H9 (cell line): ENCODE results near the gene WDFY3. TPM values are rescaled to one million over a fixed set of nuclear protein-coding genes. Genes with fewer than 3 reads are reported as not detected.

Experiments
- DNase-seq: peaks from one replicate; pipeline ENCODE4 v3.0.0-alpha.2; 2017
- H2AFZ ChIP-seq: one replicate; pipeline ENCODE4 v1.6.1; 2013; ENCODE audit warnings: mild to moderate bottlenecking, low read length, control low read depth, moderate library complexity
- H2AK5ac ChIP-seq: 2 replicates; pipeline ENCODE4 v1.6.1; 2013; ENCODE audit warnings: low read length, control low read depth, mixed read lengths; ENCODE audit not compliant: insufficient read length
- H2BK120ac ChIP-seq: one replicate; pipeline ENCODE4 v1.6.1; 2013; ENCODE audit warnings: low read depth, mild to moderate bottlenecking, low read length, control low read depth, inconsistent platforms; ENCODE audit not compliant: poor library complexity, severe bottlenecking
- H2BK12ac ChIP-seq: 2 replicates; pipeline ENCODE4 v1.6.1; 2013; ENCODE audit warnings: low read length, control low read depth, mixed read lengths, low read depth; ENCODE audit not compliant: insufficient read length
- H2BK15ac ChIP-seq: 2 replicates; pipeline ENCODE4 v1.6.1; 2013; ENCODE audit warnings: low read depth, low read length, control low read depth
- H2BK20ac ChIP-seq: one replicate; pipeline ENCODE4 v1.6.1; 2013; ENCODE audit warnings: low read depth, mild to moderate bottlenecking, low read length, control low read depth, inconsistent platforms; ENCODE audit not compliant: poor library complexity, severe bottlenecking
- H2BK5ac ChIP-seq: 2 replicates; pipeline ENCODE4 v1.6.1; 2013; ENCODE audit warnings: low read length, control low read depth, mixed read lengths; ENCODE audit not compliant: insufficient read length
- H3K14ac ChIP-seq: 2 replicates; pipeline ENCODE4 v1.6.1; 2013; ENCODE audit warnings: low read length, control low read depth; ENCODE audit not compliant: insufficient read depth
- H3K18ac ChIP-seq: 2 replicates; pipeline ENCODE4 v1.6.1; 2013; ENCODE audit warnings: low read depth, mild to moderate bottlenecking, mixed read lengths, low read length, control low read depth; ENCODE audit not compliant: insufficient read length
- H3K23ac ChIP-seq: 2 replicates; pipeline ENCODE4 v1.6.1; 2013; ENCODE audit warnings: low read length, control low read depth, mixed read lengths, low read depth; ENCODE audit not compliant: insufficient read length
- H3K23me2 ChIP-seq: 2 replicates; pipeline ENCODE4 v1.6.1; 2013; ENCODE audit warnings: low read depth, mild to moderate bottlenecking, mixed read lengths, low read length, control low read depth; ENCODE audit not compliant: insufficient read length, poor library complexity, severe bottlenecking
- H3K27ac ChIP-seq: 2 replicates; pipeline ENCODE4 v1.5.1; 2013; ENCODE audit warnings: low read length, control low read depth, mixed read lengths, low read depth; ENCODE audit not compliant: insufficient read length
- H3K27me3 ChIP-seq: 2 replicates; pipeline ENCODE4 v1.6.1; 2013; ENCODE audit warnings: low read length, control low read depth, inconsistent platforms; ENCODE audit not compliant: insufficient read depth
- H3K4ac ChIP-seq: 2 replicates; pipeline ENCODE4 v1.6.1; 2013; ENCODE audit warnings: low read depth, mild to moderate bottlenecking, control low read depth, inconsistent platforms, low read length, moderate library complexity
- H3K4me1 ChIP-seq: 2 replicates; pipeline ENCODE4 v1.6.1; 2013; ENCODE audit warnings: low read length, control low read depth, inconsistent platforms; ENCODE audit not compliant: insufficient read depth
- H3K4me2 ChIP-seq: 2 replicates; pipeline ENCODE4 v1.6.1; 2013; ENCODE audit warnings: low read length, control low read depth, mixed read lengths; ENCODE audit not compliant: insufficient read length, insufficient read depth
- H3K56ac ChIP-seq: 2 replicates; pipeline ENCODE4 v1.6.1; 2013; ENCODE audit warnings: low read depth, mild to moderate bottlenecking, mixed read lengths, low read length, control low read depth; ENCODE audit not compliant: insufficient read length
- H3K79me1 ChIP-seq: 2 replicates; pipeline ENCODE4 v1.6.1; 2013; ENCODE audit warnings: low read depth, mild to moderate bottlenecking, moderate library complexity, low read length, control low read depth, inconsistent platforms; ENCODE audit not compliant: insufficient read depth, poor library complexity, severe bottlenecking
- H3K79me2 ChIP-seq: 2 replicates; pipeline ENCODE4 v1.6.1; 2013; ENCODE audit warnings: low read length, control low read depth, inconsistent platforms; ENCODE audit not compliant: insufficient read depth
- H3K9ac ChIP-seq: 2 replicates; pipeline ENCODE4 v1.6.1; 2013; ENCODE audit warnings: low read length, control low read depth, mixed read lengths; ENCODE audit not compliant: insufficient read length; ENCODE audit errors: extremely low read depth
- H3K9me3 ChIP-seq: one replicate; pipeline ENCODE4 v1.6.1; 2013; ENCODE audit warnings: low read depth, low read length, inconsistent platforms; ENCODE audit not compliant: control insufficient read depth
- H3T11ph ChIP-seq: one replicate; pipeline ENCODE4 v1.6.1; 2013; ENCODE audit warnings: mild to moderate bottlenecking, low read length, control low read depth, inconsistent platforms
- H4K20me1 ChIP-seq: one replicate; pipeline ENCODE4 v1.6.1; 2013; ENCODE audit not compliant: control insufficient read depth, insufficient read length, insufficient read depth
- H4K5ac ChIP-seq: 2 replicates; pipeline ENCODE4 v1.6.1; 2013; ENCODE audit warnings: low read depth, mild to moderate bottlenecking, mixed read lengths, low read length, control low read depth; ENCODE audit not compliant: insufficient read length
- H4K8ac ChIP-seq: replicated peaks from 2 replicates; pipeline ENCODE4 v1.6.1; 2013; ENCODE audit warnings: low read length, control low read depth, mixed read lengths, low read depth; ENCODE audit not compliant: insufficient read length
- H4K91ac ChIP-seq: 2 replicates; pipeline ENCODE4 v1.6.1; 2013; ENCODE audit warnings: low read depth, mild to moderate bottlenecking, moderate library complexity, mixed read lengths, low read length, control low read depth; ENCODE audit not compliant: insufficient read length
- H3K27ac Mint-ChIP-seq, 3 experiments: 2 replicates in 2 of 3; 3 replicates in 1 of 3; pipeline ENCODE4 v1.8.0; 2020 to 2021; ENCODE audit warnings: mixed read lengths in 3 of 3, mild to moderate bottlenecking in 1 of 3, moderate library complexity in 1 of 3
- H3K27me3 Mint-ChIP-seq: 2 replicates; pipeline ENCODE4 v1.8.0; 2021; ENCODE audit warnings: low read depth, mild to moderate bottlenecking, moderate library complexity, mixed read lengths
- H3K36me3 Mint-ChIP-seq, 3 experiments: 2 replicates in 2 of 3; 3 replicates in 1 of 3; pipeline ENCODE4 v1.8.0; 2020 to 2021; ENCODE audit warnings: low read depth in 3 of 3, mixed read lengths in 3 of 3; ENCODE audit not compliant: insufficient read depth in 1 of 3
- H3K4me1 Mint-ChIP-seq, 2 experiments: 2 replicates each; pipeline ENCODE4 v1.8.0; 2020; ENCODE audit warnings: mixed read lengths in 2 of 2
- H3K4me3 Mint-ChIP-seq, 2 experiments: 2 replicates in 1 of 2; 3 replicates in 1 of 2; pipeline ENCODE4 v1.8.0; 2020 to 2021; ENCODE audit warnings: mild to moderate bottlenecking in 2 of 2, mixed read lengths in 2 of 2, moderate library complexity in 1 of 2
- H3K9me3 Mint-ChIP-seq, 2 experiments: 2 replicates in 1 of 2; 3 replicates in 1 of 2; pipeline ENCODE4 v1.8.0; 2020; ENCODE audit warnings: mild to moderate bottlenecking in 2 of 2, mixed read lengths in 2 of 2, moderate library complexity in 1 of 2
- total RNA-seq: library from RNA; stranded (reverse); gene quantifications from 2 replicates; pipeline ENCODE4 v1.2.1, GENCODE V29; 2021
- TF ChIP-seq, protein P1 (sequence below): fragments of 200-600 bp; sonication (generic); conservative IDR thresholded peaks from 3 replicates; pipeline ENCODE4 v1.8.0; 2021; ENCODE audit warnings: antibody characterized with exemption, mild to moderate bottlenecking

Gene WDFY3
- total RNA-seq, 1 experiment from 2014 or later = 54.6 TPM

DNA sequence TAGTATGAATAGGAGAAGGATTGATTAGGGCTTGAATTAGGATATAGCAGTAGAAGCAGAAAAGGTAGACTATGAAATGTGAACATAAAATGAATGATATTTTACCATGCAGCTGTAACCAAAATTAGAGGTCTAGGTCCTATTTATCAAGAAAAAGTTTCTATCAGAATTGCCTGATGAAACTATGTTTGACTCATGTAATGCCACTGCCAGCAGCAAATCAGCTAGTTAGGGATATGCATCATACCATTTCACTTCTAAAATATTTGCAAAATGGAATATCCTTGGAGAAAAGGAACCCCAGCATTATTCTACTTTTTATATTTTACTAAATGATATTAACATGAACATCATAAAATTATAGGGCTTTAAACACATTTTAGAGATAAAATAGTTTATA is 188.4 kb downstream of the WDFY3 start:
- Histone ChIP-seq H3K9me3 (no peaks in the 10 kb centered on the region), H3K18ac (no peak overlapping the region), H2BK5ac (no peak overlapping the region), H4K5ac (no peak overlapping the region), H2BK120ac (no peak overlapping the region), H3T11ph (no peak overlapping the region), H3K23me2 (no peaks in the 10 kb centered on the region), H4K20me1 (no peaks in the 10 kb centered on the region), H3K56ac (no peak overlapping the region), H4K8ac (no peak overlapping the region), H3K4me1 (no peaks in the 10 kb centered on the region), H2AK5ac (no peak overlapping the region), H3K14ac (no peak overlapping the region), H2BK20ac (no peak overlapping the region), H3K79me1 (no peaks in the 10 kb centered on the region), H2AFZ (no peak overlapping the region), H3K9ac (no peak overlapping the region), H3K4ac (no peak overlapping the region), H3K27ac (no peak overlapping the region), H3K27me3 (no peaks in the 10 kb centered on the region), H3K79me2 (no peaks in the 10 kb centered on the region), H2BK15ac (no peak overlapping the region), H2BK12ac (no peak overlapping the region), H3K4me2 (no peak overlapping the region), H3K23ac (no peak overlapping the region), H4K91ac (no peak overlapping the region)
- Mint-ChIP-seq H3K27ac (no peak overlapping the region), H3K4me3 (no peak overlapping the region), H3K36me3 (peaks cover 14 to 43% (median 29%) of the 10 kb centered on the region in 3 experiments; a peak in 6 of 7 replicates), H3K9me3 (no peaks in the 10 kb centered on the region), H3K27me3 (no peaks in the 10 kb centered on the region; the same call in 1 of the 2 replicates), H3K4me1 (no peaks in the 10 kb centered on the region)
- TF ChIP-seq, protein P1, sequence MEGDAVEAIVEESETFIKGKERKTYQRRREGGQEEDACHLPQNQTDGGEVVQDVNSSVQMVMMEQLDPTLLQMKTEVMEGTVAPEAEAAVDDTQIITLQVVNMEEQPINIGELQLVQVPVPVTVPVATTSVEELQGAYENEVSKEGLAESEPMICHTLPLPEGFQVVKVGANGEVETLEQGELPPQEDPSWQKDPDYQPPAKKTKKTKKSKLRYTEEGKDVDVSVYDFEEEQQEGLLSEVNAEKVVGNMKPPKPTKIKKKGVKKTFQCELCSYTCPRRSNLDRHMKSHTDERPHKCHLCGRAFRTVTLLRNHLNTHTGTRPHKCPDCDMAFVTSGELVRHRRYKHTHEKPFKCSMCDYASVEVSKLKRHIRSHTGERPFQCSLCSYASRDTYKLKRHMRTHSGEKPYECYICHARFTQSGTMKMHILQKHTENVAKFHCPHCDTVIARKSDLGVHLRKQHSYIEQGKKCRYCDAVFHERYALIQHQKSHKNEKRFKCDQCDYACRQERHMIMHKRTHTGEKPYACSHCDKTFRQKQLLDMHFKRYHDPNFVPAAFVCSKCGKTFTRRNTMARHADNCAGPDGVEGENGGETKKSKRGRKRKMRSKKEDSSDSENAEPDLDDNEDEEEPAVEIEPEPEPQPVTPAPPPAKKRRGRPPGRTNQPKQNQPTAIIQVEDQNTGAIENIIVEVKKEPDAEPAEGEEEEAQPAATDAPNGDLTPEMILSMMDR = no peak
- DNase-seq = no peak
